Progenitor cell of endocrine pancreas (in vitro differentiated cells): ENCODE measurements around the gene DRD1. TPM values are rescaled to one million over a fixed set of nuclear protein-coding genes. Genes with fewer than 3 reads are reported as not detected.

Experiments used
- DNase-seq: peaks from one replicate; pipeline ENCODE4 v3.0.0; 2021; ENCODE audit warnings: low spot score; ENCODE audit not compliant: unreplicated experiment
- H3K27ac Mint-ChIP-seq: 2 replicates; pipeline ENCODE4 v1.8.0; 2021; ENCODE audit warnings: mild to moderate bottlenecking, moderate library complexity, mixed read lengths
- H3K27me3 Mint-ChIP-seq: 2 replicates; pipeline ENCODE4 v1.8.0; 2021; ENCODE audit warnings: mixed read lengths
- H3K36me3 Mint-ChIP-seq: 2 replicates; pipeline ENCODE4 v1.8.0; 2022; ENCODE audit warnings: mixed read lengths; ENCODE audit not compliant: insufficient read depth
- H3K4me1 Mint-ChIP-seq: 2 replicates; pipeline ENCODE4 v1.8.0; 2021; ENCODE audit warnings: low read depth, mixed read lengths
- H3K4me3 Mint-ChIP-seq: 2 replicates; pipeline ENCODE4 v1.8.0; 2021; ENCODE audit warnings: low read depth, mild to moderate bottlenecking, moderate library complexity, mixed read lengths
- H3K9me3 Mint-ChIP-seq: 2 replicates; pipeline ENCODE4 v1.8.0; 2021; ENCODE audit warnings: low read depth, mixed read lengths
- CTCF ChIP-seq: fragments of 200-600 bp; sonication (generic); IDR thresholded peaks from one replicate; pipeline ENCODE4 v1.5.0; 2021; ENCODE audit warnings: antibody characterized with exemption, mild to moderate bottlenecking; ENCODE audit not compliant: unreplicated experiment
- long read RNA-seq: library from polyadenylated mRNA; unstranded; transcript quantifications from one replicate; pipeline ENCODE4 v2.0.0, GENCODE V29; 2020
- total RNA-seq: library from RNA; stranded (reverse); gene quantifications from 2 replicates; pipeline ENCODE4 v1.2.1, GENCODE V29; 2021

The DRD1 gene
- total RNA-seq: not detected in 2 replicates
- long read RNA-seq, partial matches to known transcripts: 0 of 1 reads
- long read RNA-seq, other reads (novel, unspliced or antisense): 1 of 1 reads

DNA sequence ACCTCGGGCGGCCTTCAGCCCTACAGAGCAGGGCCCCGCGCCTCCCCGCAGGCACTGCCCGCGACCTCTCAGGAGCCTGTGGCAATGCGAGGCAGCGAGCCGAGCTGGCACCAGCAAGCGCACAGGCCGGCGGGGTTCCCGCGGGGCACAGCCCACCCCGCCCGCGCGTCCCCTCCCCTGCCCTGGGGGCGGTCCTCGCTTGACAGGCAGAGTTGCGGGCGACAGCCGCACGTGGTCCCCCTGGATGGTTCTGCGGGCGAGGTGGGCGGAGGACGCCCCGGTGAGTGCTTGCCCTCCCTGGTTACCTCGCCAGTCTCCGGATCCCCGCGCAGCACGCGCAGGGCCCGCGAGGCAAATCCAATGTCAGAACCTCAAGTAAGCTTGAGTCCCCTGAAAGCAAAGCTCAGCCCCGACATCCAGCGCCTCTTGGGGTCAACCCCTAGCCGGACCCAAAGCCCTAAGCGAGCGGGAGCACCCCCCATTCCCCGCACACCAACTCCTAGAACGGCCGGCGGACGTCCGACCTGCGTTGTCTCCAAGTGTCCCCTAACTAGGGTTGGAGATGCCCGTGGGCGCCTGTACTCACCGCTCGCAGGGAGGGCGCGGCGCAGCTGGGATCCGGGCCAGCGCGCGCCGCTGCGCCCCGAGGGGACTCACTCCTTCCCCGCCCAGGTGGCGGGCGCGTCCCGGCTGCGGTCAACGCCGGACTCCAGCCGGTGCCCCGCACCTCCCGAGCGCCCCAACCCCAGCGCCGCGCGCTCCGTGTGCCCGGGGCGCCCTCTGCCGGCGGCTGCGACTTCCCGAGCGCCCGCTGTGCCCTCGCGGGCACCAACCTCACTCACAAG lies at the start of gene DRD1:
TSS of gene DRD1 (minus strand) at position 123 of the 845 bp plus-strand sequence. CDS start 1,083 bp downstream, outside the sequence.
- no peaks in the 10 kb centered on the region for H3K9me3 Mint-ChIP-seq
- H3K4me3 Mint-ChIP-seq: peak within 1 kb of the TSS; percentile 61
- H3K36me3 Mint-ChIP-seq: no peaks in the 10 kb centered on the region
- DNase-seq: peak; percentile 64
- peak; percentile 97 for TF ChIP-seq CTCF
- H3K4me1 Mint-ChIP-seq: no peaks in the 10 kb centered on the region
- H3K27me3 Mint-ChIP-seq: peaks cover 77% of the 10 kb centered on the region
- no peak within 1 kb of the TSS for H3K27ac Mint-ChIP-seq

- Mint-ChIP-seq H3K9me3 (no peaks in the 10 kb centered on the region), H3K4me3 (no peak overlapping the region), H3K4me1 (no peaks in the 10 kb centered on the region), H3K27ac (no peak overlapping the region), H3K27me3 (no peaks in the 10 kb centered on the region), H3K36me3 (peaks cover 35% of the 10 kb centered on the region)
- DNase-seq: no peak
- TF ChIP-seq CTCF: no peak
Observed at GRCh38 chr5:175493726-175494125, 49.7 kb upstream of the DRD1 start.

DNA sequence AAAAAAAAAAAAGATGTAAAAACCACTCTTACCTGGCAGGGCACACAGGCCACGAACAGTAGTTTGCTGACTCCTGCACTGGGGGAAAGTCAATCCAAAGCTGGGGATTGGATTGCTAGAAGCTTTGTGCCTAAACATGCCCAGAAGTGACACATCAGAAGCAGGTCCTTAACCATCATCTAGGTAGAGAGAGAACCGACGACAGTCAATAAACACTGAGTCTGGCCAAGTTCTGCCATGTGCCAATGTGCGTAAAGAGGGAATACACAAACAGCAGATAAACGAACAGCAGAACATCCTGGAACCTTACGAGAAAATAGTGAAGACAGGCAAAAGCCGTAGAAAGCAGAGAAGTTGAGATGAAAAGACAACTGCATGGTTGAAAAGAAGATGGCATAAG lies 49.3 kb upstream of the DRD1 start:
- Mint-ChIP-seq H3K36me3 (peaks cover 34% of the 10 kb centered on the region), H3K27ac (no peak overlapping the region), H3K9me3 (no peaks in the 10 kb centered on the region), H3K27me3 (no peaks in the 10 kb centered on the region), H3K4me3 (no peak overlapping the region), H3K4me1 (no peaks in the 10 kb centered on the region)
- no peak for DNase-seq
- TF ChIP-seq CTCF: no peak

DNA sequence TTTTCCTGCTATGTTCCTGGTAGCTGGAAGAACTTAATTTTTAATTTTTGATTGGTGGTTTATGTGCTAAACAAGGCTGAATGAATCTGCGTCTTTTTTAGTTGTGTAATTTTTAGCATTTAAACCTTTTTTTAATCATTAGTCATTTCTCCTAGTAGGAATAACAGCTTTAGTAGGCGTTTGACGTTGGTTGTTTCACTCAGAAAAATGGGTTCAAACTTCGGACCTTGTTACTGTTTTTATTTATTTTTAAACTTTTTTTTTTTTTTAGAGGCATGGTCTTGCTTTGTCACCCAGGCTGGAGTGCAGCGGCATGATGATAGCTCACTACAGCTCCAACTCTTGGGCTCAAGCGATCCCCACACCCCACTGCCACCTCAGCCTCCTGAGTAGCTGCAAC lies 47.2 kb upstream of the DRD1 start:
- Mint-ChIP-seq H3K27ac (no peak overlapping the region), H3K27me3 (no peaks in the 10 kb centered on the region), H3K4me1 (no peaks in the 10 kb centered on the region), H3K9me3 (no peaks in the 10 kb centered on the region), H3K4me3 (no peak overlapping the region), H3K36me3 (peaks cover 35% of the 10 kb centered on the region)
- no peak for TF ChIP-seq CTCF
- no peak for DNase-seq

DNA sequence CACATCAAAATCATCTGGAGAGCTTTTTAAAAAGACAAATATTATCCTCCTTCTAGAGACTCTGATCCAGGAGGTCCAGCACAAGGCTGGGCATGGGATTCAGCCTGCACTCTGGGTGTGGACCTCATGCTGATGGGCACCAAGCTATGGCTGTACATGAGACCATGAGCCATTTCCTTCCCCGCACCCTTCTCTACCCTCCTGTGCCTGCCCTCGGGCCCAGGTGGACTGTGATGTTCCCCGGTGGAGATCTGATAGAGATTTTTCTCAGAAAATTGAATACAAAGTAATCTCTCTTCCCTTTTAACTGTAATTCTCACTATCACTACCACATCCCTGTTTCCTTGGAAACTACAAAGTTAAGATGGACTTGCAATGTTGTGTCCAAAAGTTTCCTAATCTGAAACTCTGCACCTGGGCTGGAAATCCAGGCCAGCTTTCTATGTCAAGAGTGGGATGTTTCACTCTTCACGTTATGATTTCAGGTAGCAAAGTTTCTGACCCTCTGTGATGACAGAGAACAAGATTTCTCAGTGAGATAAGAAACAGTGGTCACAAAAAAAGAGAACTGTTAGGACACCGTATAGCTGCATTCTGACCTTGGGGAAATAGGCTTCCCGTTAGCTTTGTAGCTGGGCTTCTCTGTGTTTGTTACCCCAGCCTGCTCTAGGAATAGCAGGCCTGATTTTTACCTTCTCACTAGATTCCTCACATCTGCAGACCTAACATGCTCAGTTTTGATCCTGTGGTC lies 45.9 kb upstream of the DRD1 start:
- Mint-ChIP-seq H3K4me3 (no peak overlapping the region), H3K4me1 (peaks cover 2% of the 10 kb centered on the region), H3K27ac (no peak overlapping the region), H3K36me3 (peaks cover 33% of the 10 kb centered on the region), H3K9me3 (no peaks in the 10 kb centered on the region), H3K27me3 (no peaks in the 10 kb centered on the region)
- no peak for TF ChIP-seq CTCF
- no peak for DNase-seq
